LNCaP clone FGC (cell line): ENCODE data around the gene PIP5KL1.

Source experiments
- DNase-seq: peaks from one replicate; pipeline ENCODE4 v3.0.0-alpha.2; 2011; ENCODE audit warnings: low read depth
- H3K4me3 ChIP-seq: 2 replicates; pipeline ENCODE4 v1.5.1; 2011; ENCODE audit warnings: mild to moderate bottlenecking, low read depth, low read length, control low read depth
- CTCF ChIP-seq: IDR thresholded peaks from 2 replicates; pipeline ENCODE4 v1.5.1; 2012; ENCODE audit warnings: mild to moderate bottlenecking; ENCODE audit not compliant: control insufficient read depth, insufficient read depth; ENCODE audit errors: extremely low read depth

Gene PIP5KL1

GRCh38 chr9:127907867-127908659, 22.5 kb downstream of the PIP5KL1 start:
- H3K4me3 ChIP-seq = no peak overlapping the region
- TF ChIP-seq CTCF = no peak
- DNase-seq = no peak

- DNase-seq = no peak
- H3K4me3 ChIP-seq = no peak overlapping the region
- TF ChIP-seq CTCF = no peak
Measured at GRCh38 chr9:127905788-127906191, 24.8 kb downstream of the PIP5KL1 start.

- TF ChIP-seq CTCF = no peak
- no peak for DNase-seq
- H3K4me3 ChIP-seq = no peak overlapping the region
Measured at GRCh38 chr9:127905004-127905728, 25.4 kb downstream of the PIP5KL1 start.

- H3K4me3 ChIP-seq = no peak overlapping the region
- DNase-seq = no peak
- no peak for TF ChIP-seq CTCF
Measured at GRCh38 chr9:127904561-127905003, 26.0 kb downstream of the PIP5KL1 start.

GRCh38 chr9:127903557-127904475, 26.8 kb downstream of the PIP5KL1 start:
- no peak overlapping the region for H3K4me3 ChIP-seq
- no peak for DNase-seq
- TF ChIP-seq CTCF = no peak

- peak within 1 kb of the TSS; percentile 89 for H3K4me3 ChIP-seq
- TF ChIP-seq CTCF = no peak
- DNase-seq = no peak
Measured at GRCh38 chr9:127899128-127899943, 31.2 kb downstream of the PIP5KL1 start, which contains the start of gene ST6GALNAC6. Gene ST6GALNAC6, minus strand, starts transcription at chr9:127899603. Its CDS starts 1,622 bp downstream, at chr9:127897981.
